HG03439 (cell line): ENCODE results near the gene PLXNA4.

Source experiments
- ATAC-seq: cut with Tn5 transposase; IDR thresholded peaks from one replicate; pipeline ENCODE4 v1.9.1; 2021; ENCODE audit warnings: mild to moderate bottlenecking, moderate library complexity; ENCODE audit not compliant: unreplicated experiment

Gene PLXNA4

GRCh38 chr7:132276976-132277725 is 299.1 kb downstream of the PLXNA4 start:
- ATAC-seq = no peak

- ATAC-seq = no peak
Observed at GRCh38 chr7:132276234-132276630, 300.0 kb downstream of the PLXNA4 start.

DNA sequence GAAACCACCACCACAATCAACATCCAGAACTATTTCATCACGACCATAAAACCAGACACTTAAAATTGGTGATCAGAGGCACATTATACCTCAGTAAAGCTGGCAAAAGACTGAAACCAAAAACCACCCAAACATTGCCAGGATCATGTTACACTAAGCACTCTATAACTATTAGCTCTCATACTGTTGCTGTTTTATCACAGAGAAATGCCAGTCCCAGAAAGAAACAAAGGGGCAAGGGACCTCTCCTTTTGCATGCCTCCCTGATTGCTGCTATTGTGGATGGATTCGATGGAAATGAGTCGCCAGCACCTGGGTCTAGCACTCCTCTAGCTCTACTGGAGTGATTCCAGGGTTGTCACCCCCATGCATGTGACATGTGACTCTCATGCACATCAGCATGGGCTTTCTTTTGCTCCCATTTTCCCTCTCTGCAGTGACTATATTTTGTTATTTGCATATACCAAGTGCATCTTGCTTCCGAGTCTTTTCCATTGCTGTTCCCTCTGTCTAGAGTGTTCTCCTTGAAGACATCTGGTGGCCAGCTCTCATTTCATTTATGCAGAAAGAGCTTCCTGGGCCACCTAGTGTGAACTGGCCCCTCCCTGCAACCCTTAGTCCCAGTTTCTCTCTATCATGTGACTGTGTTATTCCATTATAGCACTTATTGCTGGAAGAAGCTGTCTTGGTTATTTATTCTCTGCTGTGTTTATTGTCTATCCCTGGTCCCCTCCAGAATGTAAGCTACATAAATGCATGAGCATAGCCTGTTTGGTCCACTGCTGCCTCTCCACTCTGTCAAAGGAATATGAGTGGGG is 300.6 kb downstream of the PLXNA4 start:
- no peak for ATAC-seq

DNA sequence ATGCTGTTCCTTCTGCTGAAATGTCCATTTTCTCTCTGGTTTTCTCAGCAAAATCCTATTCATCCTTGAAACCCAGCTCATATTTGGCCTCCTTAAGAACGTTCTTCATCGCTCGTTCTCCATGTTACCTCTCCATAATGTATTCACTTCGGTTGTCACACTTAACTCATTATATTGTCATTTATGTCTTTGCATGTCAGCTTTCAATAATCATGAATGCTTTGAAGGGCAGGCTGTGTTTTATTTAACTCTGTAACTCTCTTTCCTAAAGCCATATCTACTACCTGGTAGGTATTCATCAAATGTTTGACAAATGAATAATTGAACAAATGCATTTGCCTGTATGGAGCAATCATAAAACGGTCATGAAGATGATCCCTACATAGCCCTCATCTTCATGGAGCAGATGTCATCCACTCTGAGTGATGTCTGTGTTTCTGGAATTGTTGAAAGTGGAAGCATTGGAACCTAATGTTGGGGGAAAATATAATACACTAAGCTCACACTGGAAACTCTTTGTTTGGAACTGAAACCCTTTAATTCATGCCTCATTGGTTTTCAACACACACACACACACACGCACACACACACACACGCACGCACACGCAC is 303.4 kb downstream of the PLXNA4 start:
- no peak for ATAC-seq

DNA sequence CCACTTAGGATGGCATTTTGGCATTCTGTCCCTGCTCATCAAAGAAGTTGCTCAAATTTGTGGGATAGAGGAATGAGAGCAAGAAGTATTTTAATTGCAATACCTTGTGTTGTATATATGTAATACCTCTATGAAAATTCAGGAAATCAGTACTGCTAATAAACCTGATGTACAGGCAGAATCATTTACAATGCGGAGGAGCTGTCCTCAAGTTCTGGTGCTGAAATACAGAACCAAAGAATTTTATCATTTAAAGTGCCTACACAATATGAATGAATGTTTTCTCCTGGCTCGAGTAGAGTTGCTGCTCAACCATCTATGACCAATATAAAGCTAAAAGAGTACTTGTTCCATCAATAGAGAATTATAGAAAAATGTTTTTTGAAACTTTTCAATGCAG is 305.8 kb downstream of the PLXNA4 start:
- no peak for ATAC-seq

DNA sequence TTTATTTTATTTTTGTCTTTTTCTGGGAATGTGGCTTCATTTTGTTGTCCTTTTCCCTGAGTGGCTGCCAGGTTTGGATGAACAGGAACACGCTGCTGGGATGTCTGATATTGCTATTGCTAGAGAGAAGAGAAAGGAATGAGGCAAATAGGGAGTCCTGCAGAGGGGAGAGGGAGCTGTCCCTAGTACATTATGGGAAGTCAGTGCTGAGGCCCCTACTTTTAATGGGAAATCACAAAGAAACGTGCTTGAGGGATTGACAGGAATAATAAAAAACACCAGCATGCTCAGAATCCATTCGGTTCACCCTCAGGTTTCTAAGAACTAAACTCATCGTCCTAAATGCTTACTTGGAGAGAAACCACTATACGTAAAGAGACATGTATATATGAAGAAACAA is 306.6 kb downstream of the PLXNA4 start:
- ATAC-seq = no peak

DNA sequence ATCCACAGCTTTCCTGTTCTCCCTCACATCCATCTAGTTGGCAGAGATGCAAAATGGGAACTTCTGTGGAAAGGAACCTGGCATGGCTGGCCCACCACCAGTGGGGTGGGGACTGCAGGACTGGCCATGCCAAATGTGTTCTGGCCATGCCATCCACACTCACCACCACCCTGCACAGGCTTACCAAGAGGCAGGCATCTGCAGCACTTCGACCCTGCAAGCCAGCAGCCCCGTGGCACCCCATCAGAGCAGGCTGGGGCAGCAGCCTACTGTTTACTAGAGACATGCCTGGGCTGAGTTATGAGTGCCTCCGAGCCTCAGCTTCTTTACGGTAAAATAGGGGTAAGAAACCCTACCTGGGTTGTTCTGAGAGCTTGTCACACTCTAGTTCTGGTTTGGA is 313.1 kb downstream of the PLXNA4 start:
- no peak for ATAC-seq

DNA sequence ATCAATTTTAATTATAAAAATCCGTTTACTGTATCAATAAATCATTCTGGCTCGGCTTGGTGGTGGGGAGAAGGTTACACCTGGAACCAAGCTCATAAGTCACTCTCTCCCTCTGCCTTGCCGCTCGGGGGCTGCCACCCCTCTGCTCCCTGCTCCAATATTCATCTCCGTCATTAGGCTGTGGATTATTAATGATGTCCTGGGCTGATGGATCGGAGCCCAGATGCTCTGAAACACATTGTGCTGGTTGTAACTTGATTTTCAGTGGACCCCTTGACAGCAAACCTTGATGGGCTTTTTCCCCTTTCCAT is 314.2 kb downstream of the PLXNA4 start:
- ATAC-seq = no peak

DNA sequence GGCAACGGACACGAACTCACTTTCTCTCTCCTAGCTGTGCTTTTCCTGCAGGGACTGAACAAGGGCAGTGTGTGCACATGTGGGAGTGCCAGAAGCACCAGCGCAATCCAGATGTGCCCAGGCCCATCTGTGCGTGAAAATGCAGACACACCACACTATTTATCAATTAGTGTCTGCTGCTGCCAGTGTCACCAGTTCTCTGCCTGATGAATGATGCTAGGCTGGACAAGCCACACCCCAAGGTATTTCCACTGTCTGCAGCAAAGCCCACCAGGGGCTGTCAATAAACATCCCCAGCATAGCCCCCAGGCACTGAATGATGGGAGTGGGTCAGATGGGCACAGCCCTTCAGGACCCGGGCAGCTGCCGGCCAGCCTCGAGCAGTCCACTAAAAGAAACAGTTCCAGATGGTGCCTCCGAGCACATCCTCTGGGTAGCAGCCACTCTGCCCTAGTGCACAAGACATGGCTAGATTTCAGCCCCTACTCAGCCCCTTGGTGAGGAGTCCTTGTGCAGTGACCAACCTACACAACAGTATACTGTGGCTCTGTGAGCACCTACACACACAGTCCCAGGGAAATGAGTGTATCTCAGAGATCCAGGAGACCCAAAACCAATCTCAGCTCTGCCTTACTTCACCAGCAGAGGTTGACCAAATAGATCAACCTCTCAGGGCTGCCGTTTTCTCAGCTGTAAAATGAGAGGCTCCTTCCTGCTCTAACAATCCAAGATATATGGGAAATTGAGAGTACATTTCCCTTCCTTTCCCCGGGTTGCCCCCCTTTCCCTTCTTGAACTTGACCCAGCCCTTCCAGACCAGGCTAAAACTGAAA is 314.7 kb downstream of the PLXNA4 start:
- ATAC-seq = no peak

DNA sequence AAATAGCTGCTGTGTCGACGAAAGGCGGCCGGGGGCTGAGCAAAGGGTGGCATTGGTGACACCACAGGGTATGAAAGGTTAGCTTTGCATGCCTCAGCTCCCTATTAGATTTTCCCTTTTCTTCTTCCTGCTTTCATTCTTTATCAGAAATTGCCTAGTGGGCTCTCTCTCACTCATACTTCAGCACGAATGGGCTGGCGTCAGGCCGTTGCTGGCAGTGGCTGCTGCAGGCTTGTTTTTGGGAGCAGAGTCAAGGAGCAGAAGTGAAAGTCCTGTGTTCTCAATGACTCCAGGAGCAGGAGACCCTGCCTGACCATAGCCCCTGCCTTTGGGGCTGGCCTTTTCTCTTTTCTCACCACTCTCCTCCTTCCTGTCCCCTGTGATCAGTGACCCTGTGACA is 318.0 kb downstream of the PLXNA4 start:
- ATAC-seq = no peak

- ATAC-seq = no peak
Observed at GRCh38 chr7:132257253-132257652, 319.0 kb downstream of the PLXNA4 start.

- ATAC-seq = no peak
Observed at GRCh38 chr7:132256721-132257212, 319.5 kb downstream of the PLXNA4 start.

- no peak for ATAC-seq
Observed at GRCh38 chr7:132255898-132256297, 320.4 kb downstream of the PLXNA4 start.

GRCh38 chr7:132255115-132255797 is 321.0 kb downstream of the PLXNA4 start:
- ATAC-seq = no peak

GRCh38 chr7:132254455-132254854 is 321.8 kb downstream of the PLXNA4 start:
- ATAC-seq = no peak

- no peak for ATAC-seq
Observed at GRCh38 chr7:132252793-132253100, 323.5 kb downstream of the PLXNA4 start.

DNA sequence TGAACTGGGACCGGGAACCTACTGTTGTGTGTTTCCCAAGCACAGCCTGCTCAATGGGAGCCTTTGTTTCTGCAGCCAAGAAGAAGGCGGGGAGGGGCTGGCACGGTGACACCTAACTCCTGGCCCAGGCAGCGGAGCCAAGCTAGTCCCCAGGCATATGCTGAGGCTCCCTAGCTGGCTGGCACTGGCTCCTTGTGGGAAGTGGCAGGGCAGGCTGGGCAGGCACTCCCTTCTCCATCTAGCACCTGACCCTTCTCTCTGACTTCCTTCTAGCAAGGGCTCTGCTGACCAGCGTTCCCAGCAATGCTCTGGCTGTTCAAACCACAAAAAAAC is 325.0 kb downstream of the PLXNA4 start:
- no peak for ATAC-seq

GRCh38 chr7:132250480-132251326 is 325.6 kb downstream of the PLXNA4 start:
- no peak for ATAC-seq

GRCh38 chr7:132249256-132249971 is 326.9 kb downstream of the PLXNA4 start:
- ATAC-seq = no peak
